Loucy (cell line): Measurements from ENCODE around the gene DIPK1B.

Experiments used
- CTCF ChIP-seq: fragments of 200-600 bp; sonication (generic); conservative IDR thresholded peaks from 2 replicates; pipeline ENCODE4 v1.5.1; 2014; ENCODE audit warnings: mild to moderate bottlenecking, antibody characterized with exemption, low read length
- EZH2phosphoT487 ChIP-seq: fragments of 200-600 bp; IDR thresholded peaks from 2 replicates; pipeline ENCODE4 v1.6.1; 2018; ENCODE audit warnings: antibody characterized with exemption, mild to moderate bottlenecking, moderate library complexity, borderline replicate concordance

GRCh38 chr9:136690806-136691261 is 21.5 kb upstream of the DIPK1B start:
- TF ChIP-seq CTCF (no peak), EZH2phosphoT487 (no peak)
